GM10266 (cell line): ENCODE data around the gene MDN1.
"Not testable (repeated sequence)": the region's sequence is repeated elsewhere in the genome, so short reads cannot be mapped to it uniquely, and the experiment has no call there.

Source experiments
- DNase-seq: peaks from one replicate; pipeline ENCODE4 v3.0.0; 2012; ENCODE audit errors: extremely low spot score
- TF ChIP-seq, protein P1 (sequence below): IDR thresholded peaks from 2 replicates; pipeline ENCODE4 v1.5.1; 2012; ENCODE audit warnings: mild to moderate bottlenecking, low read depth; ENCODE audit not compliant: control insufficient read depth, insufficient read depth; ENCODE audit errors: missing control alignments

Gene MDN1

DNA sequence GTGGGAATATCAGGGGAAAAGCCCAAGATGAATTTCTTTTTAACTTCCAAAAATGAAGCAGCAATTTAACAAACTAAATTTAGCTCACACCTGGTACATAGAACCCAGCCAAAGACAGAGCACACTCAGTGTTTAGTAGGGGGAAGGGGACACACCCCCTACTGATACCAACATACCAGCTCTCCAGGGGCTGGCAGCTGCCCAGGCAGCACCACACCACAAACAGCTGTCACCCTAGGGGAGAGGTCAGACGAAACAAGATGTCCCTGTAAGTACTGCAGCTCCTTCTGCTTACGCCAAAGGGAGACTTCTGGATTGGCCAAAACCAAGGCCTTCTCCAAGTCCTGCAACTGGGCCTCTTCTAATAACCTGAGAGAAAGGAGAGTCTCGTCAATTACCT lies 26.0 kb downstream of the MDN1 start:
- no peak for DNase-seq
- TF ChIP-seq, protein P1, sequence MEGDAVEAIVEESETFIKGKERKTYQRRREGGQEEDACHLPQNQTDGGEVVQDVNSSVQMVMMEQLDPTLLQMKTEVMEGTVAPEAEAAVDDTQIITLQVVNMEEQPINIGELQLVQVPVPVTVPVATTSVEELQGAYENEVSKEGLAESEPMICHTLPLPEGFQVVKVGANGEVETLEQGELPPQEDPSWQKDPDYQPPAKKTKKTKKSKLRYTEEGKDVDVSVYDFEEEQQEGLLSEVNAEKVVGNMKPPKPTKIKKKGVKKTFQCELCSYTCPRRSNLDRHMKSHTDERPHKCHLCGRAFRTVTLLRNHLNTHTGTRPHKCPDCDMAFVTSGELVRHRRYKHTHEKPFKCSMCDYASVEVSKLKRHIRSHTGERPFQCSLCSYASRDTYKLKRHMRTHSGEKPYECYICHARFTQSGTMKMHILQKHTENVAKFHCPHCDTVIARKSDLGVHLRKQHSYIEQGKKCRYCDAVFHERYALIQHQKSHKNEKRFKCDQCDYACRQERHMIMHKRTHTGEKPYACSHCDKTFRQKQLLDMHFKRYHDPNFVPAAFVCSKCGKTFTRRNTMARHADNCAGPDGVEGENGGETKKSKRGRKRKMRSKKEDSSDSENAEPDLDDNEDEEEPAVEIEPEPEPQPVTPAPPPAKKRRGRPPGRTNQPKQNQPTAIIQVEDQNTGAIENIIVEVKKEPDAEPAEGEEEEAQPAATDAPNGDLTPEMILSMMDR: no peak

GRCh38 chr6:89792881-89793280 lies 26.7 kb downstream of the MDN1 start:
- DNase-seq: peak; percentile 31
- TF ChIP-seq, protein P1: peak; percentile 48

- no peak for DNase-seq
- TF ChIP-seq, protein P1: no peak
Observed at GRCh38 chr6:89790403-89790802, 29.2 kb downstream of the MDN1 start.

DNA sequence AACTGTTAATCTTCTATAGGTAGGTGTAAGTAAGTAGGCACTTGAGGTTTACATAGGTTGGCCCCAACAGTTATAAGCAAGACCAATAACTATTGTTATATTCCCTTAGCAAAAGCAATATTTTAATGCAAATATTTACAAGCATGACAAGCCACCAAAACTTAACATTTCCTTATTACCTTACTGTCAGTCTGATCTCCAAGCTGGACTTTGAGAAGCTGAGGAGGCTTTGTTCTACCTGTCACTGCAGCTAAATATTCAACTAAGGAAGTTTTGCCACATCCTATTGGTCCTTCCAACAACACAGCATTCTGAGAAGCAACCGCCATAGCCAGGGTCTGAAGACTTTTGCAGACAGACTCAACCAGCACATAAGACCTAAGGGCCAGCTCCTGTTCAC lies 29.6 kb downstream of the MDN1 start:
- TF ChIP-seq, protein P1: no peak
- no peak for DNase-seq

DNA sequence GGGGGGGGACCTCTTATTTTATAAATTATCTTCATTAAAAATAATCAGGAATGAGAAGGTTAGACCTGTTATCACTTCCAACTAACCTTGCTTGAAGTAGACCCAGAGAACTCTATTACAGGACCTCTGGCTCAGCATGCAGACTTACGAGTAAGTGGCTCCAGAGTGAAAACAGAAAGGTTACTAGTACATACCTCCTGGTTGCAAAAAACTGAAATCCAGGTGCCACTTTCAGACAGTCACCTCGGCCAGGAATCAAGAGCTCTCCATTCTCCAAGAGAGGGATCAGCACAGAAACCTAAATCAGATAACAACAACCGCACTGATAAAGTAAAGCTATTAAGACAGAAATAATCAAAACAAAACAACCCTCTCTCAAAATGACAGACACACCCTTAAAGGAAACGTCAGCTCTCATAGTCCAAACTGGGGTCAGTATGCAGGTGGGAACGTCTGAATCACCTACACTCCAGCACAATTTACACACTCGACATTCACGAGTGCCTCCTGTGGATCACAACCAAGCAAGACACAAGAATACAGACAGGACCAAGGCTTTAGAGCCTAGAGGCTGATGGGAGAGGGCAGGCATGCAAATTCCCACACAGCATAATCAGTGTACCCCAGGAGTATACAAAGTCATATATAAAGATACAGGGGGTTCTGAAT lies 31.8 kb downstream of the MDN1 start:
- TF ChIP-seq, protein P1: no peak
- no peak for DNase-seq

DNA sequence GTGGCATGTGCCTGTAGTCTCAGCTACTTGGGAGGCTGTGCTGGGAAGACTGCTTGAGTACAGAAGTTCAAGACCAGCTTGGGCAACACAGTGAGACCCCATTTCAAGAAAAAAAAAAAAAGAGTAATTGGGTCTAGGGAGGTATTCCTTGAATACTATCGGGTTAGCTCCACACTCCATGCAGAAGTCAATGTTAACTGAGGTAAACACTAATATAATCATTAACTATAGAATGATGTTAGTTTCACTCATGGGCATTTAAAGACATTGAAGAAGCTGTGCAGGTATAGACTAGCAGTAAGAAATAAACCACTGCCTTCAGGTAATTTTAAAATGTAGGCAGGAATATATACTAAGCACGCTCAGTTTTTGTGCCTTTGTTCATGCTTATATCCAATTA lies 32.6 kb downstream of the MDN1 start:
- TF ChIP-seq, protein P1: no peak
- no peak for DNase-seq

DNA sequence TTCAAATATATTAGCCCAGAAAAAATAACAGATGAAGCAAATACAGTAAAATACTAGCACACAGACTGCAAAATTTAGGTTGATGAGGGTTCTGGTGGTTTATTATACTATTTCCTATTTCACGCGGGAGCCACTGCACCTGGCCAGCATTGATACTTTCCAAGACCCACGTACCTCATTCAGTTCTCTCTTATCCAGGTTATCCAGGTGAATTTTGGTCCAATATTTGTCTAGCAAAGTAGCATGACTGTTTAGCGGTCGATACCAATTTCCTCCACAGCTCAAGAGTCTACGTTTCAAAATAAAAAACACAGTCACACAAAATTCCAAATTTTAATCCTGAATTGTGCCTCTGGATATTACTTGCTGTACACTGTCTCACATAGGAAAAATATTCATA lies 34.8 kb downstream of the MDN1 start:
- DNase-seq: no peak
- TF ChIP-seq, protein P1: no peak

DNA sequence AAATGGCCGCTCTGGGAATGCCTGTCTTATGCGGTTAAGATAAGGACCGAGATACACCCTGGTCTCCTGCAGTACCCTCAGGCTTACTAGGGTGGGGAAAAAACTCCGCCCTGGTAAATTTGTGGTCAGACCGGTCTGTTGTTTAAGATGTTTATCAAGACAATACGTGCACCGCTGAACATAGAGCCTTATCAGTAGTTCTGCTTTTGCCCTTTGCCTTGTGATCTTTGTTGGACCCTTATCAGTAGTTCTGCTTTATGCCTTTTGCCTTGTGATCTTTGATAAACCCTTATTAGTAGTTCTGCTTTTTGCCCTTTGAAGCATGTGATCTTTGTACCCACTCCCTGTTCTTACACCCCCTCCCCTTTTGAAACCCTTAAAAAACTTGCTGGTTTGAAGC lies 36.3 kb downstream of the MDN1 start:
- DNase-seq: not testable (repeated sequence)
